GM12878 (cell line): ENCODE results near the gene SQSTM1. TPM values are rescaled to one million over a fixed set of nuclear protein-coding genes. Genes with fewer than 3 reads are reported as not detected.

Experiments used
- ATAC-seq: fragments of 200-7000 bp; cut with Tn5 transposase; 3 replicates; pipeline ENCODE4 v1.9.1; 2020; ENCODE audit warnings: mild to moderate bottlenecking, moderate library complexity
- BruUV-seq: library from RNA; stranded (reverse); fragments of 400-500 nt; replicated peaks from 2 replicates; lab custom pipeline; 2021; lab: Mats Ljungman, UMichigan
- CTCF ChIA-PET: fragments of 300-600 bp; sonication (Branson Sonifier 250); formaldehyde crosslinking; extraction: SDS; loops from one replicate; lab custom pipeline; 2021; ENCODE audit warnings: inconsistent platforms; lab: Yijun Ruan, JAX
- POLR2A ChIA-PET: fragments of 350-600 bp; formaldehyde crosslinking; extraction: SDS; loops from one replicate; lab custom pipeline; 2021; ENCODE audit warnings: inconsistent platforms; lab: Charles Lee
- RAD21 ChIA-PET: fragments of 300-600 bp; sonication (Branson Sonifier 250); formaldehyde crosslinking; loops from one replicate; lab custom pipeline; 2023; ENCODE audit warnings: antibody characterized with exemption; ENCODE audit not compliant: unreplicated experiment; lab: Charles Lee
- SMC1A ChIA-PET: fragments of 300-600 bp; sonication (Branson Sonifier 250); formaldehyde crosslinking; loops from one replicate; lab custom pipeline; 2023; ENCODE audit not compliant: unreplicated experiment, uncharacterized antibody; lab: Charles Lee
- DNase-seq: peaks from one replicate; pipeline ENCODE4 v3.0.0-alpha.2; 2011; ENCODE audit warnings: low read depth, low spot score
- FAIRE-seq: peaks from 3 replicates; lab custom pipeline; 2011; peaks lifted over from hg19 to GRCh38; lab: Jason Lieb, UNC
- H2AFZ ChIP-seq: 2 replicates; pipeline ENCODE4 v1.6.0; 2011; ENCODE audit warnings: low read depth, low read length, control low read depth; ENCODE audit not compliant: control insufficient read depth
- H3K27ac ChIP-seq: 2 replicates; pipeline ENCODE4 v1.5.1; 2011; ENCODE audit warnings: control low read depth; ENCODE audit not compliant: control insufficient read depth, insufficient read depth
- H3K27me3 ChIP-seq, 2 experiments: replicated peaks in 1 of 2; 2 replicates each; pipeline versions ENCODE4 v1.6.0 to v1.6.1; 2011; ENCODE audit warnings: low read length in 1 of 2; ENCODE audit not compliant: control insufficient read depth in 2 of 2, insufficient read depth in 2 of 2
- H3K36me3 ChIP-seq, 2 experiments: 2 replicates each; pipeline ENCODE4 v1.5.1; 2011; ENCODE audit warnings: low read length in 1 of 2; ENCODE audit not compliant: control insufficient read depth in 2 of 2, insufficient read depth in 2 of 2
- H3K4me1 ChIP-seq: 2 replicates; pipeline ENCODE4 v1.6.1; 2011; ENCODE audit warnings: mild to moderate bottlenecking, low read length, moderate library complexity, mixed read lengths; ENCODE audit not compliant: control insufficient read depth, insufficient read depth
- H3K4me2 ChIP-seq: 2 replicates; pipeline ENCODE4 v1.6.0; 2011; ENCODE audit warnings: control low read depth; ENCODE audit not compliant: control insufficient read depth, insufficient read depth
- H3K4me3 ChIP-seq: fragments of 200-600 bp; sonication (generic); 2 replicates; pipeline ENCODE4 v1.5.1; 2016
- H3K79me2 ChIP-seq: 2 replicates; pipeline ENCODE4 v1.6.0; 2011; ENCODE audit warnings: low read length; ENCODE audit not compliant: control insufficient read depth, insufficient read depth
- H3K9ac ChIP-seq: 2 replicates; pipeline ENCODE4 v1.8.0; 2011; ENCODE audit warnings: low read length, control low read depth, mixed read lengths; ENCODE audit not compliant: control insufficient read depth, insufficient read depth
- H3K9me3 ChIP-seq: replicated peaks from 3 replicates; pipeline ENCODE4 v1.5.1; 2011; ENCODE audit warnings: mild to moderate bottlenecking, low read length; ENCODE audit not compliant: control insufficient read depth, insufficient read depth
- H4K20me1 ChIP-seq: 2 replicates; pipeline ENCODE4 v1.6.0; 2011; ENCODE audit not compliant: control insufficient read depth, insufficient read depth
- PAX8 ChIP-seq: fragments of 450-650 bp; IDR thresholded peaks from 2 replicates; pipeline ENCODE4 v1.6.1; 2017; ENCODE audit warnings: mild to moderate bottlenecking, moderate library complexity
- TCF3 ChIP-seq: IDR thresholded peaks from 2 replicates; pipeline ENCODE4 v1.6.1; 2012; ENCODE audit warnings: low read depth, mild to moderate bottlenecking, low read length, borderline replicate concordance; ENCODE audit not compliant: insufficient read depth
- ZZZ3 ChIP-seq: IDR thresholded peaks from 2 replicates; pipeline ENCODE4 v1.6.1; 2011; ENCODE audit warnings: low read depth; ENCODE audit not compliant: control insufficient read depth, insufficient read length
- WGBS: methylation state at CpG from one replicate; pipeline ENCODE4 v1.1.6; 2016; ENCODE audit warnings: low lambda C conversion rate; ENCODE audit not compliant: insufficient replicate concordance, insufficient coverage; ENCODE audit errors: missing lambda C conversion rate; 5-methylcytosine and 5-hydroxymethylcytosine counted together
- in situ Hi-C: fragments of 300-500 bp; cut with MboI; formaldehyde crosslinking; loops from 9 replicates; pipeline ENCODE4 v1.14.3; 2018; ENCODE audit warnings: mixed read lengths
- intact Hi-C: fragments of 100-400 bp; cut with micrococcal nuclease; formaldehyde crosslinking; loops from one replicate; pipeline ENCODE4 v1.14.2; 2022; ENCODE audit not compliant: unreplicated experiment
- polyA plus RNA-seq, 11 experiments: library from polyadenylated mRNA; depleted of rRNA in 4 of 11; unstranded in 6 of 11; stranded (reverse) in 5 of 11; fragments of >200 nt; fragmentation: Nextera tagmentation in 4 of 11; fragmentation: Illumina TruSeq in 1 of 11; extraction: Ambion mirVana in 4 of 11; extraction: Trizol in 1 of 11; gene quantifications; 1 replicate in 1 of 11; 2 replicates in 10 of 11; pipeline versions ENCODE4 v1.2.1 to v1.2.3, GENCODE V29; 2011 to 2016; ENCODE audit warnings: inconsistent platforms in 2 of 11, missing spikeins in 2 of 11, low read depth in 1 of 11
- total RNA-seq, 4 experiments: library from RNA; depleted of rRNA in 3 of 4; stranded (reverse); fragments of >200 nt in 3 of 4; fragmentation: Illumina TruSeq in 1 of 4; extraction: Trizol in 1 of 4; gene quantifications; 2 replicates each; pipeline versions ENCODE4 v1.2.1 to v1.2.3, GENCODE V29; 2013 to 2021
- TF ChIP-seq, protein P1 (sequence below): IDR thresholded peaks from 2 replicates; pipeline ENCODE4 v1.6.1; 2012; ENCODE audit warnings: low read depth, low read length, improper control_type of control experiment
- TF ChIP-seq, protein P2 (sequence below): IDR thresholded peaks from 2 replicates; pipeline ENCODE4 v1.6.1; 2011; ENCODE audit warnings: borderline replicate concordance, low read depth, mild to moderate bottlenecking, moderate library complexity, mixed read lengths, low read length; ENCODE audit not compliant: insufficient read depth; ENCODE audit errors: extremely low read length

Gene SQSTM1
- total and polyA plus RNA-seq, 10 of the 15 experiments (the other 5 are each of a cell fraction or from before 2014, with no cell fraction given): 6.3 to 138 (median 62.1) TPM

DNA sequence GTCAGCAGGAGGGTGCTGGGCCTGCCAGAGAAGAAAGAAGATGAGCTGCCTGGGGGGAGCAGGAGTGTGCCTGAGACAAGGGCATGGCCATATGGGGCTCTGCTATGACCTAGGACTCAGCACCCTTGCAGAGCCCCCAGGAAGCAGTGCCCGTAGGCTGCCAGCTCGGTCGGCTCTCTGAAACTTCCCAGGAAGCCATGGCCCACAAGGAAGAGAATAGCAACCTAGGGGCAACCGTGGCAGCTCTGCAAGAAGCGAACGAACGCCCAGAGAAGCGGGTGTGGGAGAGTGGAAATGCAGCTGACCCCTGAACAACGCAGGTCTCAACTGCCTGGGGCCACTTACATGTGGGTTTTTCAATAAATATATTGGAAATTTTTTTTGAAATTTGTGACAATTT is 37.6 kb upstream of the SQSTM1 start:
- DNase-seq: no peak
- H3K9me3 ChIP-seq: no peaks in the 10 kb centered on the region
- ChIA-PET POLR2A (no interaction called here), SMC1A (interaction anchor here (0.9 to 1.4 kb wide), 2 partner anchors 9 to 20 kb away, joined by 3 read pairs; no protein-coding TSS in a partner anchor), CTCF (no interaction called here), RAD21 (interaction anchor here (0.8 kb wide), 1 partner anchor 1075 kb away, joined by 3 read pairs; no protein-coding TSS in a partner anchor)
- H3K36me3 ChIP-seq: peaks cover 2 to 9% of the 10 kb centered on the region in 2 experiments; a peak in 2 of 4 replicates
- no peak for FAIRE-seq
- no peak overlapping the region for H3K4me3 ChIP-seq
- ATAC-seq: no peak
- H3K4me1 ChIP-seq: no peaks in the 10 kb centered on the region
- no peak overlapping the region for H3K9ac ChIP-seq
- in situ Hi-C loops: loop anchor here (25.0 kb wide), 1 partner anchor 304 kb away; no protein-coding TSS in a partner anchor
- intact Hi-C loops: no loop called here
- no peak overlapping the region for H2AFZ ChIP-seq
- no peaks in the 10 kb centered on the region for H4K20me1 ChIP-seq
- TF ChIP-seq TCF3: no peak
- no peak for TF ChIP-seq PAX8
- TF ChIP-seq, protein P1, sequence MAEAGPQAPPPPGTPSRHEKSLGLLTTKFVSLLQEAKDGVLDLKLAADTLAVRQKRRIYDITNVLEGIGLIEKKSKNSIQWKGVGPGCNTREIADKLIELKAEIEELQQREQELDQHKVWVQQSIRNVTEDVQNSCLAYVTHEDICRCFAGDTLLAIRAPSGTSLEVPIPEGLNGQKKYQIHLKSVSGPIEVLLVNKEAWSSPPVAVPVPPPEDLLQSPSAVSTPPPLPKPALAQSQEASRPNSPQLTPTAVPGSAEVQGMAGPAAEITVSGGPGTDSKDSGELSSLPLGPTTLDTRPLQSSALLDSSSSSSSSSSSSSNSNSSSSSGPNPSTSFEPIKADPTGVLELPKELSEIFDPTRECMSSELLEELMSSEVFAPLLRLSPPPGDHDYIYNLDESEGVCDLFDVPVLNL: no peak
- TF ChIP-seq ZZZ3: no peak
- TF ChIP-seq, protein P2, sequence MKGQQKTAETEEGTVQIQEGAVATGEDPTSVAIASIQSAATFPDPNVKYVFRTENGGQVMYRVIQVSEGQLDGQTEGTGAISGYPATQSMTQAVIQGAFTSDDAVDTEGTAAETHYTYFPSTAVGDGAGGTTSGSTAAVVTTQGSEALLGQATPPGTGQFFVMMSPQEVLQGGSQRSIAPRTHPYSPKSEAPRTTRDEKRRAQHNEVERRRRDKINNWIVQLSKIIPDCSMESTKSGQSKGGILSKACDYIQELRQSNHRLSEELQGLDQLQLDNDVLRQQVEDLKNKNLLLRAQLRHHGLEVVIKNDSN: no peak
- no peak overlapping the region for H3K4me2 ChIP-seq
- BruUV-seq: no TSS peak
- H3K27me3 ChIP-seq: no peaks in the 10 kb centered on the region
- 100% methylated on average over 9 of the region's 9 CpGs for WGBS
- H3K27ac ChIP-seq: no peak overlapping the region
- no peaks in the 10 kb centered on the region for H3K79me2 ChIP-seq
